Inflammatory macrophage (primary cell): ENCODE results near the gene LPIN1.
A peak's percentile ranks its signal among the peaks of the same experiment; 100 is the strongest.
"Not testable (repeated sequence)": the region's sequence is repeated elsewhere in the genome, so short reads cannot be mapped to it uniquely, and the experiment has no call there.

Source experiments
- DNase-seq, 2 donors: peaks; one replicate each; pipeline ENCODE4 v3.0.0-alpha.2; 2020 to 2022

Gene LPIN1

GRCh38 chr2:11744631-11745394 is 1.6 kb upstream of the LPIN1 start:
- DNase-seq = peak; percentile 32 to 54

DNA sequence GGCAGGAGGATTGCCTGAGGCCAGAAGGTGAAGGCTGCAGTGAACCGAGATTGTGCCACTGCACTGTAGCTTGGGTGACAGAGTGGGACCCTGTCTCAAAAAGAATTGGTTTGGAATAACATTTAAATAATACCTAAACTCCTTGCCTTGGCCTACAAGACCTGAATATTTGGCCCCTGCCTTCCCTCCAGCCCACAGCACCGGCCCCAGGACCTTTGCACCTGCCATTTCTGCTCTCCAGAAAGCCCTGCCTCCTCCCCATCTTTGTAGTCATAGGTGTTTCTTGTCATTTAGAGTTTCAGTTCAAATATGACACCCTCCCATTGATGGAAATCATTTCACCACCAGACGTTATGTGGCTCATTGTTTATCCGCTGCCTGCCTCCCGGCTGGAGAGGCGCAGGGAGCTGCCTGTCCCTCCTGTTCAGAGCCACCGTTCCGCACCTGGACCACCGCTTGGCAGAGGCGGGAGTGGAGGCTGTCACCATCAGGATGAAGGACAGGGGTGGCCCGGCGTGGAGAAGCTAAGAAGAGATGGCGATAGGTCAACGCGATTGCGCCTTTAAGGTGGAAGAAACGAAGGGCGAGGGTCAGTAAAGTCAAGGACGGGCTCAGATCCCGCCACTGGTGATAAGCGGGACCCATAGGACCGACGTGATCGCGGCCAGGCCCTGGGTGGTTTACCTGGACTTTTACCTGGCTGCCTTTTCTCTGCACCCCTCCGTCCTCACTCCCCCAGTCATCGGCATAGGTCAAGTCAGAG is 638 bp upstream of the LPIN1 start:
- DNase-seq = no peak

DNA sequence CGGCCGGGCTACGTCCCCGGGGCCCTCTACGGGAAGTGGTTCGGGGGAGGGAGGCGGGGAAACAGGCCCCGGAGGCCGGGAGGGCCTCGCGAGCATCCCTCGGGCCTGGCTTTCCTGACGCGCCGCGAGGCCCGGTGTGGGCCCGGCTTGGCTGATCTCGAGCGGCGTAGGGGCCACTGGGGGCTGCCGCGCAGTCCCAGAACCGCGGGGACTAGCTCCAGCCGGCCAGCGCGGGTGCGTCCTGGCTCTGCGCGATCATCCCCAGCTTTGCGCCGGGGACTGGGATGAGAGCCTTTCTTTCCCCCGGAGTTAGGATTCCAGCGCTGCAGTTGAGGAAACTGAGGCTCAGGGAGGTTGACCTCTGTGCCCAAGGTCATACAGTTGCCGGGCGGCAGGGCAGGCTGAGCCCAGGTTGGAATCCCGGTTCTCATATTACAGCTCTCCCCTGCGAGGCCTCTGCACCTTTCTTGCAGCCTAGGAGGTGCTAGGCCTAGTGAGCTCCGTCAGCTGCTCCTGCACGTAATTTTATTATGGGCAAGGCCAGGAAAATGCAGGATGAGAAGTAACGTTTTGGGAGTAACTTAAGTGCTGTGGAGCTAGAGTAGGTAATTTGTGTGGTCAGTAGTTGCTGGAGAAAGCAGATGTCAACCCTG is 501 bp downstream of the LPIN1 start:
- no peak for DNase-seq

- DNase-seq = no peak
Observed at GRCh38 chr2:11748018-11748860, 1.8 kb downstream of the LPIN1 start.

DNA sequence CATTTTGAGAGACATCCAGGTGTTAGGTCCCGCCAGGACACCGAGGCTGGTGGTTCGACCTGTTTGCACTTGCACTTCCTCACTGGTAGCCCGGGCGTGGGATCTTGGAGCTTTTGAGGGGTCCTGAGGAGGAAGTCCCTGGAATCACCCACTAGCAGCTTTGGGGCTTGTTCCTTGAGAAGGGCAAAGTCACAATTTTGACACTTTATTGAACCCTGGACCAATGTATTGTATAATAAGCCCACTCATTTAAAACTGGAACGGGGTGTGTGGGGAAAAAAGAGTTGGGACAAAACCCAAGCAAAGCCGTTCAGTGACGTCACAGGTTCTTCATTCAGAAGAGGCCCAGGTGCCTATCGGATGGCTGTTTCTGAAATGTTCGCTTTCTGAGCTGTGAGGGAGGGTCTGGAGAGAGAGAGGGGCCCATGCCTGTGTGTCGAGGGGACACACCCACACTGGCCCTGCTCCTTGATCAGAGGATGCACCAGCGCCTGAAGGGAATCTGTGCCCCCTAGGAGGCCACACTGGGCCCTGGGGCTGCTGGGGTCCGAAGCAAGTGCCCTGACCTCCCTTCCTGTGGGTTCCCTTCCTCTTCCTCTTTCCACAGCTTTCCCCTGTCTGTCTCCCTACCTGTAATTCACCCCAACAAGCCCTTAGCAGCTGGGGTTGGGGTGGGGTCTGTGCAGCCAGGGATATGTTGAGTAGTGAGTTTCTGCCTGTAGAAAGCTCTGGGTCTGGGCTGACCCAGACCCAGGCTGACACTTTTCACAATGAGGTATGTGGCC is 2.6 kb downstream of the LPIN1 start:
- no peak for DNase-seq

GRCh38 chr2:11749646-11750349 is 3.4 kb downstream of the LPIN1 start:
- no peak for DNase-seq

DNA sequence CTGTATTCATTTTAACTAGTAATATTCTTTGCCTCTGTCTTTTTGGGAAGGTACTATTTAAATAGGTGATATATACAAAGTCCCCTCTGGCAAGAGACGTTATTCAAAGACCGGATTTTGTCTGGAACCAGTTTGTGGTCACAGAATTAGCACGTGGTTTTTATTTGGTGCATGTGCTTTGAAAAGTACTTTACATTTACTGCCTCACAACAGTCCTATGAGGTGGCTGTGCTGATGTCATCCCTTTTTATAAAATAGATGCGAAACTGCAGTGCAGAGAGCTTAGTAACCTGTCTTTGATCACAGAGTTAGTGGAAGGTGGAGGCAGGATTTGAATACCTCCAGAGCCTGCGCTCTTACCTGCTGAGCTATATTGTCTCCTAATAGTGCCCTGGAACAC is 4.0 kb downstream of the LPIN1 start:
- no peak for DNase-seq

GRCh38 chr2:11750917-11751316 is 4.5 kb downstream of the LPIN1 start:
- no peak for DNase-seq

GRCh38 chr2:11752906-11753305 is 6.5 kb downstream of the LPIN1 start:
- DNase-seq = no peak

- peak; percentile 49 to 62 for DNase-seq
Observed at GRCh38 chr2:11753452-11753885, 7.0 kb downstream of the LPIN1 start.

DNA sequence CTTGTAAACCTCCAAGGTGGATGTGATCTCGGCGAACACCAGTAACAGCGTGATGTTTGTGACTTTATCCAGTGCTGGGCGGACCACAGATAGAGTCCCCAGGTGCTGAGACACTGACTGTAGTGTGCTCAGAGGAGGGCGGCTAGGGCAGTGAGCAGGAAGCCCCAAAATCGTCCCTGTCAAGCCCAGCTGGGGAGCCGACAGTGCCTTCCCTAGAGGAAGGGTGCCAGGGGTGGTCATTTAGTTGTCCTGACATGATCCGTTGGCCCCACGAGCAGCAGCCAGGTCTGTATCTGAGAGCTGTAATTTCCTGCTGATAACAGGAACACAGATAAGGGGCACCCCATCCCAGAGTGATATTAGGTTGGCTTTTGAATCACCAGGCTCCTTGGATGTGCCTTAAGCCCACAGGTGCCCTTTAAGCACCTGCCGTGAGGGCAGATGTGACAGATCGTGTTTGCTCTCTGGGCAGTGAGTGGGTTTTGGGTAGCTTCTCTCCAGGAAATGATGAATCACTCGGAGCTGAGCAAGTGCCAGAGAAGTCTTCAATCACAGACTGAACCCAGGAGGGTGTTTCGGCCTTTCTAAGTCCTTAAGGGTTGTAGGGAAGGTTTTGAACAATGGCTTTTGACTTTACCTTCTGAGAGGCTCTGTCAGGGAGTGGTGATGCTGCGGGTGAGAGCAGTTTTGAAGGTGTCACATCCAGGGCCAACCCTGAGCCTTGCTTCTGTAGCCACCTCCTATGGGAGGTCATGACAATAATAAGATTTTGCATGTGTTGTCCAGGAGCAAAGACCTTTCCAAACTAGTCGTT is 7.7 kb downstream of the LPIN1 start:
- DNase-seq = peak; percentile 44 to 55

- peak in 1 of 2 donors; percentile 8 for DNase-seq
Observed at GRCh38 chr2:11754700-11755015, 8.2 kb downstream of the LPIN1 start.

GRCh38 chr2:11757101-11757500 is 10.7 kb downstream of the LPIN1 start:
- DNase-seq = no peak

GRCh38 chr2:11758187-11758586 is 11.8 kb downstream of the LPIN1 start:
- no peak for DNase-seq

DNA sequence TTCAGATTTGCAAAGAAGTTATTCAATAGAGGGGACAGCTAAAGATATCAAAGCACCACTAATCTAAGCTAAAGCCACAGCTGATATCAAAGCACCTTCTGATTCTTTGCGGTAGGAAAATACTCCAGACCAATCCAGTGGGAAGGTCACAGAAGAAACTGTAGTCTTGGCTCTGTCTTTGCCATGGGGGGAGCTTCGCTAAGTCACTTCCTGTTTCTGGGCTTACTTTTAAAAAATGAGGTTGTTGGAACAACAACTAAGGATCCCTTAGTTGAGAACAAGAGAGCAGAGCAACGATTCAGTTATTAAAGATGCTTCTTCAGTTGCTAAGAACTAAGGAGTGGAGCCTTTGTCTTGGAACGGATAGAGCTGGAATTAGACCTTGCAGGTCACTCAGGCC is 12.2 kb downstream of the LPIN1 start:
- DNase-seq = no peak

GRCh38 chr2:11759182-11759975 is 12.9 kb downstream of the LPIN1 start:
- DNase-seq = not testable (repeated sequence)

DNA sequence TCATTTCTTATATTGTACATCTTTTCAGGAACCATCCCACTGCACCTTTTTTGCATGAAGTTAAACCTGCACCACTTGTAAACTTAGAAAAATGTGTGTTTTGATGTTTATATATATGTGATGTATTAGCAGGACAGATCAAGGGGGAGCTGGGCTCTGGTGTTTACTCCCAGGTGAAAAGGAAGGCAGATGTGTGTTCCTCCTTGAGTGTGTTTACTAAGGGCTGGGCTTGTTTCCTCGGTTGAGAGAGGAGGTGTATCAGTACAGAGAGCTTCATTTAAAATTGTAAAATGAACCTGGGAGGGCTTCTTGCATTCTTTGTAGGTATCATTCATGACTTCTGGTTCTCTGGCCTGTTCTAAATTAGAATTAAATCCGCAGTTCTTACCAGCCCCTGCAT is 14.8 kb downstream of the LPIN1 start:
- DNase-seq = no peak

DNA sequence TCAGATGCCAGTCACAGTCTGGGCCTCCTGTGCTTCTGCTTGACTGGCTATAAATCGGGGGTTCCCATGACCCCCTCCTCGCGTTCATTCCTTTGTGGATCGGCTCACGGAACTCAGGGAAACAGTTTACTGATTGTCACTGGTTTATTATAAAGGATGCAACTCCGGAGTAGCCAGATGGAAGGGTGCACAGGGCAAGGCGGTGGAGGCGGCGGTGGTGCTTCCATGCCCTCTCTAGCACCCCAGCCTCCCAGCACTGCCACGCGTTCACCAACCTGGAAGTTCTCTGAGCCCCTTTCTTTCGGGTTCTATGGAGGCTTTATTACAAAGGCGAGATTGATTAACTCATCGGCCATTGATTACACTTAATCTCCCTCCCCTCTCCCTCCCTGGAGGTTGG is 15.6 kb downstream of the LPIN1 start:
- no peak for DNase-seq

- DNase-seq = no peak
Observed at GRCh38 chr2:11762799-11763461, 16.5 kb downstream of the LPIN1 start.
